K562 (cell line): ENCODE results near the gene PRCP. TPM values are rescaled to one million over a fixed set of nuclear protein-coding genes. Genes with fewer than 3 reads are reported as not detected.

Experiments
- AFF4 ChIP-seq: sonication (generic); formaldehyde crosslinking; IDR thresholded peaks from 2 replicates; pipeline ENCODE4 v1.8.0; 2023; ENCODE audit warnings: mild to moderate bottlenecking, missing genetic modification reagents
- BHLHE40 ChIP-seq: IDR thresholded peaks from 2 replicates; pipeline ENCODE4 v1.6.1; 2011; ENCODE audit warnings: low read length, improper control_type of control experiment
- CBFA2T2 ChIP-seq: fragments of 450-650 bp; conservative IDR thresholded peaks from 2 replicates; pipeline ENCODE4 v1.6.1; 2017; ENCODE audit warnings: mild to moderate bottlenecking
- CREM ChIP-seq: IDR thresholded peaks from 2 replicates; pipeline ENCODE4 v1.6.1; 2014; ENCODE audit warnings: antibody characterized with exemption, low read depth
- EP300 ChIP-seq: IDR thresholded peaks from 2 replicates; pipeline ENCODE4 v1.6.1; 2012; ENCODE audit warnings: low read length, improper control_type of control experiment
- FOXM1 ChIP-seq, 2 experiments: fragments of 450-650 bp in 1 of 2; sonication (generic) in 1 of 2; formaldehyde crosslinking in 1 of 2; IDR thresholded peaks; 2 replicates each; pipeline versions ENCODE4 v1.6.1 to v1.9.0; 2017 to 2022; ENCODE audit warnings: low read depth in 2 of 2, mild to moderate bottlenecking in 2 of 2, missing genetic modification reagents in 1 of 2, moderate library complexity in 1 of 2
- GATAD2B ChIP-seq: fragments of 450-650 bp; IDR thresholded peaks from 2 replicates; pipeline ENCODE4 v1.6.1; 2017; ENCODE audit warnings: mild to moderate bottlenecking, borderline replicate concordance
- HMBOX1 ChIP-seq: sonication (generic); IDR thresholded peaks from 2 replicates; pipeline ENCODE4 v1.6.1; 2016
- JUND ChIP-seq, 2 experiments: IDR thresholded peaks; 2 replicates in 1 of 2; 3 replicates in 1 of 2; pipeline ENCODE4 v1.6.1; 2011; ENCODE audit warnings: borderline replicate concordance in 2 of 2, low read depth in 2 of 2, low read length in 2 of 2, improper control_type of control experiment in 1 of 2, missing biosample characterization in 1 of 2, missing genetic modification characterization in 1 of 2, missing genetic modification reagents in 1 of 2
- KLF10 ChIP-seq: fragments of 250-450 bp; sonication (Bioruptor Pico); IDR thresholded peaks from 2 replicates; pipeline ENCODE4 v1.6.1; 2021; ENCODE audit warnings: matching md5 sums
- KLF16 ChIP-seq: IDR thresholded peaks from 2 replicates; pipeline ENCODE4 v1.6.1; 2016; ENCODE audit warnings: antibody characterized with exemption
- MEIS2 ChIP-seq: fragments of 450-650 bp; IDR thresholded peaks from 2 replicates; pipeline ENCODE4 v1.6.1; 2014; ENCODE audit warnings: mild to moderate bottlenecking; ENCODE audit not compliant: partially characterized antibody
- MTF1 ChIP-seq: fragments of 250-450 bp; sonication (Bioruptor Pico); IDR thresholded peaks from 2 replicates; pipeline ENCODE4 v1.9.0; 2021; ENCODE audit warnings: moderate library complexity, mild to moderate bottlenecking, inconsistent platforms, borderline replicate concordance
- NCOA2 ChIP-seq, 2 experiments: fragments of 450-650 bp; IDR thresholded peaks; 2 replicates each; pipeline ENCODE4 v1.6.1; 2018; ENCODE audit warnings: mild to moderate bottlenecking in 2 of 2, moderate library complexity in 1 of 2; ENCODE audit not compliant: partially characterized antibody in 2 of 2
- PML ChIP-seq: IDR thresholded peaks from 2 replicates; pipeline ENCODE4 v1.6.1; 2012; ENCODE audit warnings: low read length, inconsistent platforms
- RB1 ChIP-seq: fragments of 450-650 bp; IDR thresholded peaks from 2 replicates; pipeline ENCODE4 v1.6.1; 2017; ENCODE audit warnings: low read depth, mild to moderate bottlenecking
- RBFOX2 ChIP-seq: fragments of 200-400 bp; formaldehyde crosslinking; IDR thresholded peaks from 2 replicates; pipeline ENCODE4 v1.6.1; 2017; ENCODE audit warnings: low read depth, mild to moderate bottlenecking, low read length, moderate library complexity
- SIRT6 ChIP-seq: IDR thresholded peaks from one replicate; pipeline ENCODE4 v1.6.1; 2012; ENCODE audit warnings: low read depth, mild to moderate bottlenecking, control low read depth, inconsistent platforms, low read length, moderate library complexity
- SOX6 ChIP-seq: fragments of 450-650 bp; IDR thresholded peaks from 2 replicates; pipeline ENCODE4 v1.6.1; 2014; ENCODE audit warnings: mild to moderate bottlenecking
- STAT5A ChIP-seq: IDR thresholded peaks from 2 replicates; pipeline ENCODE4 v1.6.1; 2012; ENCODE audit warnings: low read length, inconsistent platforms, borderline replicate concordance
- TSC22D4 ChIP-seq: fragments of 450-650 bp; IDR thresholded peaks from 2 replicates; pipeline ENCODE4 v1.6.1; 2016; ENCODE audit warnings: missing genetic modification characterization, missing biosample characterization, control low read depth
- U2AF2 ChIP-seq: fragments of 200-400 bp; formaldehyde crosslinking; optimal IDR thresholded peaks from 2 replicates; pipeline ENCODE3; 2017; ENCODE audit warnings: low read depth, mild to moderate bottlenecking, low read length
- YY1 ChIP-seq, 3 experiments: IDR thresholded peaks; 2 replicates each; pipeline ENCODE4 v1.6.1; 2011; ENCODE audit warnings: low read length in 2 of 3, mild to moderate bottlenecking in 2 of 3, moderate library complexity in 2 of 3, borderline replicate concordance in 1 of 3, control low read depth in 1 of 3, low read depth in 1 of 3; ENCODE audit not compliant: insufficient read depth in 3 of 3, insufficient replicate concordance in 2 of 3, control insufficient read depth in 1 of 3, insufficient read length in 1 of 3; ENCODE audit errors: extremely low read depth in 1 of 3
- ZKSCAN8 ChIP-seq: fragments of 200-800 bp; sonication (Bioruptor generic); IDR thresholded peaks from 2 replicates; pipeline ENCODE4 v1.6.1; 2016; ENCODE audit warnings: missing genetic modification characterization, missing compliant biosample characterization
- ZNF584 ChIP-seq: fragments of 200-800 bp; sonication (Bioruptor generic); IDR thresholded peaks from 2 replicates; pipeline ENCODE4 v1.6.1; 2016; ENCODE audit warnings: low read depth, mild to moderate bottlenecking, missing genetic modification characterization, missing compliant biosample characterization
- ZNF644 ChIP-seq: fragments of 200-800 bp; sonication (Bioruptor generic); IDR thresholded peaks from 2 replicates; pipeline ENCODE4 v1.6.1; 2016; ENCODE audit warnings: low read depth, missing genetic modification characterization, missing compliant biosample characterization
- polyA plus RNA-seq, 8 experiments: library from polyadenylated mRNA; depleted of rRNA in 4 of 8; stranded (reverse) in 5 of 8; unstranded in 3 of 8; fragments of >200 nt; fragmentation: Nextera tagmentation in 2 of 8; fragmentation: Illumina TruSeq in 1 of 8; extraction: Ambion mirVana in 2 of 8; extraction: Trizol in 1 of 8; gene quantifications; 2 replicates each; pipeline versions ENCODE4 v1.2.1 to v1.2.3, GENCODE V29; 2011 to 2014; ENCODE audit warnings: inconsistent platforms in 1 of 8, missing spikeins in 1 of 8
- total RNA-seq, 7 experiments: library from RNA; depleted of rRNA in 6 of 7; stranded (reverse); fragments of >200 nt in 6 of 7; fragmentation: Illumina TruSeq in 2 of 7; extraction: Trizol in 2 of 7; gene quantifications; 2 replicates each; pipeline versions ENCODE4 v1.2.1 to v1.2.3, GENCODE V29; 2011 to 2021; ENCODE audit warnings: low replicate concordance in 1 of 7

The PRCP gene
- total and polyA plus RNA-seq, 9 of the 15 experiments (the other 6 are each of a cell fraction or from before 2014, with no cell fraction given), result 9.5 to 43.1 (median 23.2) TPM

GRCh38 chr11:82832983-82833382 is 67.2 kb downstream of the PRCP start (continued):
- peak; percentile 71; the same call in 1 of the 2 replicates for TF ChIP-seq STAT5A
- peak; percentile 34; the same call in 1 of the 2 replicates for TF ChIP-seq CREM
- TF ChIP-seq SIRT6, result no peak
- TF ChIP-seq TSC22D4 (tag), result no peak
- no peak for TF ChIP-seq YY1 (IDR thresholded peaks at IDR 0.05; ENCODE audit: borderline replicate concordance in 1 of 3, control insufficient read depth in 1 of 3, extremely low read depth in 1 of 3, insufficient read depth in 3 of 3, insufficient read length in 1 of 3, insufficient replicate concordance in 2 of 3, low read depth in 1 of 3, low read length in 2 of 3)
- no peak for TF ChIP-seq BHLHE40
- TF ChIP-seq U2AF2, result no peak
- TF ChIP-seq RBFOX2, result no peak
- peak; percentile 86 for TF ChIP-seq EP300
- TF ChIP-seq KLF16, result peak; percentile 83
- no peak for TF ChIP-seq AFF4 (CRISPR knock-in tag)
- TF ChIP-seq NCOA2 (IDR thresholded peaks at IDR 0.05; ENCODE audit: partially characterized antibody in 2 of 2), result peak in 1 of 2 experiments; percentile 27
- no peak for TF ChIP-seq MTF1 (CRISPR knock-in tag)
- peak; percentile 41; the same call in 1 of the 2 replicates for TF ChIP-seq JUND (IDR thresholded peaks at IDR 0.05; ENCODE audit: borderline replicate concordance, low read depth, low read length)
- peak; percentile 27; the same call in 1 of the 3 replicates for TF ChIP-seq JUND (tag; IDR thresholded peaks at IDR 0.05; ENCODE audit: borderline replicate concordance, low read depth, low read length)
- TF ChIP-seq HMBOX1, result no peak
- TF ChIP-seq CBFA2T2, result peak; percentile 91
- peak; percentile 85 for TF ChIP-seq SOX6
- peak; percentile 94 for TF ChIP-seq MEIS2
- TF ChIP-seq ZKSCAN8 (CRISPR knock-in tag), result peak; percentile 99
- no peak for TF ChIP-seq RB1
- peak; percentile 89 for TF ChIP-seq PML
- TF ChIP-seq KLF10 (CRISPR knock-in tag), result no peak
- TF ChIP-seq ZNF584 (CRISPR knock-in tag), result no peak
- 0 out of 2 replicates have a peak, but pooled peaks have one; percentile 29 for TF ChIP-seq ZNF644 (tag)
- TF ChIP-seq FOXM1 (IDR thresholded peaks at IDR 0.05; ENCODE audit: low read depth), result peak; percentile 82
- no peak for TF ChIP-seq FOXM1 (CRISPR knock-in tag; IDR thresholded peaks at IDR 0.05; ENCODE audit: low read depth)
- TF ChIP-seq GATAD2B, result peak; percentile 49; the same call in 1 of the 2 replicates
